Neuronal stem cell (in vitro differentiated cells): ENCODE results near the gene LDB2.

Experiments
- DNase-seq: peaks from one replicate; pipeline ENCODE4 v3.0.0-alpha.2; 2013; ENCODE audit warnings: low spot score
- H2AFZ ChIP-seq: one replicate; pipeline ENCODE4 v1.6.1; 2013; ENCODE audit warnings: mild to moderate bottlenecking, low read length, inconsistent platforms
- H2AK5ac ChIP-seq: 2 replicates; pipeline ENCODE4 v1.6.1; 2013; ENCODE audit warnings: low read depth, mild to moderate bottlenecking, inconsistent platforms, low read length, moderate library complexity, mixed read lengths
- H2BK120ac ChIP-seq: 2 replicates; pipeline ENCODE4 v1.6.1; 2013; ENCODE audit warnings: low read depth, mild to moderate bottlenecking, inconsistent platforms, low read length, moderate library complexity, mixed read lengths
- H2BK12ac ChIP-seq: one replicate; pipeline ENCODE4 v1.6.1; 2013; ENCODE audit warnings: low read length, inconsistent platforms
- H2BK15ac ChIP-seq: 2 replicates; pipeline ENCODE4 v1.6.1; 2013; ENCODE audit warnings: mild to moderate bottlenecking, low read length, inconsistent platforms, mixed read lengths
- H2BK5ac ChIP-seq: one replicate; pipeline ENCODE4 v1.6.1; 2013; ENCODE audit warnings: inconsistent platforms, mild to moderate bottlenecking, low read length, moderate library complexity
- H3K14ac ChIP-seq: one replicate; pipeline ENCODE4 v1.6.1; 2013; ENCODE audit warnings: low read length, inconsistent platforms
- H3K18ac ChIP-seq: 2 replicates; pipeline ENCODE4 v1.6.1; 2013; ENCODE audit warnings: low read length, inconsistent platforms
- H3K23ac ChIP-seq: 2 replicates; pipeline ENCODE4 v1.6.1; 2013; ENCODE audit warnings: low read depth, mild to moderate bottlenecking, mixed read lengths, low read length, inconsistent platforms; ENCODE audit not compliant: poor library complexity
- H3K27ac ChIP-seq: replicated peaks from 3 replicates; pipeline ENCODE4 v1.5.1; 2013; ENCODE audit warnings: low read length, inconsistent platforms
- H3K27me3 ChIP-seq, 3 experiments: 2 replicates each; pipeline ENCODE4 v1.6.1; 2013; ENCODE audit warnings: low read length in 3 of 3, mild to moderate bottlenecking in 2 of 3, inconsistent platforms in 1 of 3, low read depth in 1 of 3, mixed read lengths in 1 of 3, moderate library complexity in 1 of 3; ENCODE audit not compliant: control insufficient read depth in 3 of 3, insufficient read depth in 3 of 3
- H3K36me3 ChIP-seq, 2 donors: replicated peaks in 1 of 2; 2 replicates each; pipeline ENCODE4 v1.6.1; 2013; ENCODE audit warnings: low read length in 2 of 2; ENCODE audit not compliant: control insufficient read depth in 2 of 2, insufficient read depth in 2 of 2
- H3K4ac ChIP-seq: 2 replicates; pipeline ENCODE4 v1.6.1; 2013; ENCODE audit warnings: inconsistent platforms, mild to moderate bottlenecking, low read length, moderate library complexity
- H3K4me1 ChIP-seq, 2 donors: 1 replicate in 1 of 2; 2 replicates in 1 of 2; pipeline ENCODE4 v1.6.1; 2013; ENCODE audit warnings: low read length in 2 of 2, low read depth in 1 of 2; ENCODE audit not compliant: control insufficient read depth in 2 of 2, insufficient read depth in 1 of 2
- H3K4me2 ChIP-seq: one replicate; pipeline ENCODE4 v1.6.1; 2013; ENCODE audit warnings: mild to moderate bottlenecking, low read length, inconsistent platforms; ENCODE audit not compliant: insufficient read depth, poor library complexity, severe bottlenecking
- H3K4me3 ChIP-seq, 2 donors: 2 replicates each; pipeline ENCODE4 v1.5.1; 2013; ENCODE audit warnings: low read length in 2 of 2, mild to moderate bottlenecking in 2 of 2, inconsistent platforms in 1 of 2, moderate library complexity in 1 of 2
- H3K79me1 ChIP-seq: one replicate; pipeline ENCODE4 v1.6.1; 2013; ENCODE audit warnings: low read depth, mild to moderate bottlenecking, inconsistent platforms, low read length, moderate library complexity
- H3K9ac ChIP-seq: one replicate; pipeline ENCODE4 v1.6.1; 2013; ENCODE audit warnings: mild to moderate bottlenecking, low read depth, low read length, inconsistent platforms; ENCODE audit not compliant: poor library complexity
- H3K9me3 ChIP-seq, 2 donors: replicated peaks in 1 of 2; 2 replicates each; pipeline versions ENCODE3 to v1.6.1; 2013; ENCODE audit warnings: low read length in 2 of 2, mild to moderate bottlenecking in 2 of 2, inconsistent platforms in 1 of 2, low read depth in 1 of 2, mixed read lengths in 1 of 2, moderate library complexity in 1 of 2; ENCODE audit not compliant: control insufficient read depth in 2 of 2, insufficient read depth in 1 of 2
- H4K8ac ChIP-seq: one replicate; pipeline ENCODE4 v1.6.1; 2013; ENCODE audit warnings: low read depth, mild to moderate bottlenecking, inconsistent platforms, low read length, moderate library complexity
- H4K91ac ChIP-seq: one replicate; pipeline ENCODE4 v1.6.1; 2013; ENCODE audit warnings: low read length, low read depth, mild to moderate bottlenecking, inconsistent platforms; ENCODE audit not compliant: poor library complexity
- WGBS, 2 donors: extraction: QIAGEN DNeasy Blood & Tissue Kit; methylation state at CpG; one replicate each; pipeline ENCODE4 v1.1.7; 2013; ENCODE audit warnings: missing lambda C conversion rate in 2 of 2, mixed read lengths in 1 of 2; ENCODE audit not compliant: insufficient read length in 2 of 2, insufficient replicate concordance in 1 of 2; ENCODE audit errors: extremely low coverage in 2 of 2; 5-methylcytosine and 5-hydroxymethylcytosine counted together

The LDB2 gene

DNA sequence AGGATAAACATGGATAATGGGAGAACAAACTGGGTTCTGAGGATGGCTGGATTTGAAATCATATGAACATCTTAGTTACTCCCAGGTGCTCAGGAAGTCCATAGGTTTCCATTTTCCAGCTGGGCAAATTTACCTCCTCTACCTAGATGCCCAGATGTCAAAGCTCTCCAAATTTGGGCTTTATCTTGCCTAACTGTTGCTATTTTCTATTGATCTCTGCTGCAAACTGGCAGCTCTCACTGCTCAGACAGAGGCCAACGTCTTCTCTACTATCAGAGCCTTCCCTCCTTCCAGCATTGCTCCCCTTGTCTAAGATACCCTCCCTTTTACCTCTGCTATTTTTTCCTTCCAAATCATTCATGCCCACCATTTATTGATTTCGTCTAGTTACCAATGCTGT is 62.1 kb downstream of the LDB2 start:
- H4K8ac ChIP-seq, result no peak overlapping the region
- no peak overlapping the region for H3K14ac ChIP-seq
- H3K27me3 ChIP-seq, result no peaks in the 10 kb centered on the region
- no peak overlapping the region for H2AFZ ChIP-seq
- no peak overlapping the region for H3K4ac ChIP-seq
- H2BK5ac ChIP-seq, result no peak overlapping the region
- no CpG with 5 or more reads among the region's 2 CpGs for WGBS, 2 donors
- no peaks in the 10 kb centered on the region for H3K79me1 ChIP-seq
- no peak overlapping the region for H2BK15ac ChIP-seq
- H2BK120ac ChIP-seq, result no peak overlapping the region
- no peak overlapping the region for H2BK12ac ChIP-seq
- no peak overlapping the region for H3K4me2 ChIP-seq
- no peak overlapping the region for H3K9ac ChIP-seq
- no peak overlapping the region for H3K18ac ChIP-seq
- no peak overlapping the region for H4K91ac ChIP-seq
- H3K23ac ChIP-seq, result no peak overlapping the region
- H3K27ac ChIP-seq, result no peak overlapping the region
- H3K4me3 ChIP-seq, result no peak overlapping the region
- H3K9me3 ChIP-seq, result no peaks in the 10 kb centered on the region
- H3K4me1 ChIP-seq, result no peaks in the 10 kb centered on the region
- H3K36me3 ChIP-seq, result no peaks in the 10 kb centered on the region
- DNase-seq, result no peak
- no peak overlapping the region for H2AK5ac ChIP-seq

GRCh38 chr4:16835597-16836247 is 62.7 kb downstream of the LDB2 start:
- no peaks in the 10 kb centered on the region for H3K9me3 ChIP-seq
- no peak overlapping the region for H3K4ac ChIP-seq
- no peak overlapping the region for H3K27ac ChIP-seq
- H3K4me3 ChIP-seq, result no peak overlapping the region
- H3K23ac ChIP-seq, result no peak overlapping the region
- no peaks in the 10 kb centered on the region for H3K27me3 ChIP-seq
- no peaks in the 10 kb centered on the region for H3K79me1 ChIP-seq
- no peak overlapping the region for H3K9ac ChIP-seq
- no peaks in the 10 kb centered on the region for H3K4me1 ChIP-seq
- no peak overlapping the region for H4K91ac ChIP-seq
- no peaks in the 10 kb centered on the region for H3K36me3 ChIP-seq
- no peak overlapping the region for H2BK5ac ChIP-seq
- H2AFZ ChIP-seq, result no peak overlapping the region
- no peak overlapping the region for H4K8ac ChIP-seq
- H2BK12ac ChIP-seq, result no peak overlapping the region
- H3K18ac ChIP-seq, result no peak overlapping the region
- no peak overlapping the region for H2BK120ac ChIP-seq
- DNase-seq, result no peak
- no CpG with 5 or more reads among the region's 2 CpGs for WGBS, 2 donors
- no peak overlapping the region for H2AK5ac ChIP-seq
- no peak overlapping the region for H2BK15ac ChIP-seq
- no peak overlapping the region for H3K14ac ChIP-seq
- no peak overlapping the region for H3K4me2 ChIP-seq

DNA sequence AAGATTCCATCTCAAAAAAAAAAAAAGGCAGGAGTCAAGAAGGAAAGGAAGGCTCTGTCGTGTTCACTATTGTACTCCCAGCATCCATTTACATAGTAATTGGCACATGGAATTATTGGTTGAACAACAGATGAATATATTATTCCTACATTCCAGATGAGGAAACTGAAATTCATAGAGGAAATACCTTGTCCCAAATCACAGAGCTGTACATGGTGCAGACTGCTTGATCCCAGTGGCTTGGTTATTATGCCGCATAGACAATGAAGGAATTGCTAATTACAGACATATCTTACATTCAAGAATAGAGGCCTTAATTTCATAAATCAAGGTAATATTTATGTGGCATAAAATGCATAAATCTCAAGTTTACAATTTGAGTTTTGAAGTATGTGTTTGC is 63.6 kb downstream of the LDB2 start:
- Histone ChIP-seq H2AFZ (no peak overlapping the region), H2AK5ac (no peak overlapping the region), H3K4me2 (no peak overlapping the region), H2BK12ac (no peak overlapping the region), H2BK120ac (no peak overlapping the region), H3K9ac (no peak overlapping the region), H3K27ac (no peak overlapping the region), H4K8ac (no peak overlapping the region), H3K79me1 (no peaks in the 10 kb centered on the region), H3K18ac (no peak overlapping the region), H3K27me3 (no peaks in the 10 kb centered on the region), H3K4ac (no peak overlapping the region), H3K9me3 (no peaks in the 10 kb centered on the region), H3K14ac (no peak overlapping the region), H2BK15ac (no peak overlapping the region), H2BK5ac (no peak overlapping the region), H3K36me3 (no peaks in the 10 kb centered on the region), H3K4me3 (no peak overlapping the region), H3K23ac (no peak overlapping the region), H3K4me1 (no peaks in the 10 kb centered on the region), H4K91ac (no peak overlapping the region)
- DNase-seq, result no peak
- WGBS, 2 donors, result no CpG with 5 or more reads among the region's 2 CpGs

GRCh38 chr4:16833722-16834121 is 64.7 kb downstream of the LDB2 start:
- Histone ChIP-seq H4K8ac (no peak overlapping the region), H2BK5ac (no peak overlapping the region), H3K9ac (no peak overlapping the region), H4K91ac (no peak overlapping the region), H3K18ac (no peak overlapping the region), H3K14ac (no peak overlapping the region), H3K36me3 (no peaks in the 10 kb centered on the region), H3K27ac (no peak overlapping the region), H3K4me3 (no peak overlapping the region), H2AK5ac (no peak overlapping the region), H2BK120ac (no peak overlapping the region), H3K79me1 (no peaks in the 10 kb centered on the region), H2BK15ac (no peak overlapping the region), H3K23ac (no peak overlapping the region), H3K27me3 (no peaks in the 10 kb centered on the region), H2BK12ac (no peak overlapping the region), H3K4ac (no peak overlapping the region), H3K4me2 (no peak overlapping the region), H3K9me3 (no peaks in the 10 kb centered on the region), H2AFZ (no peak overlapping the region), H3K4me1 (no peaks in the 10 kb centered on the region)
- no CpG with 5 or more reads among the region's 4 CpGs for WGBS, 2 donors
- DNase-seq, result no peak
